Measurements from ENCODE around the gene RRBP1. TPM values are rescaled to one million over a fixed set of nuclear protein-coding genes. Genes with fewer than 3 reads are reported as not detected.

RRBP1 gene
- 121 to 203 TPM (median 193 TPM) in 5 replicates for total RNA-seq (2022; extraction: Qiagen RNA extraction)

DNA sequence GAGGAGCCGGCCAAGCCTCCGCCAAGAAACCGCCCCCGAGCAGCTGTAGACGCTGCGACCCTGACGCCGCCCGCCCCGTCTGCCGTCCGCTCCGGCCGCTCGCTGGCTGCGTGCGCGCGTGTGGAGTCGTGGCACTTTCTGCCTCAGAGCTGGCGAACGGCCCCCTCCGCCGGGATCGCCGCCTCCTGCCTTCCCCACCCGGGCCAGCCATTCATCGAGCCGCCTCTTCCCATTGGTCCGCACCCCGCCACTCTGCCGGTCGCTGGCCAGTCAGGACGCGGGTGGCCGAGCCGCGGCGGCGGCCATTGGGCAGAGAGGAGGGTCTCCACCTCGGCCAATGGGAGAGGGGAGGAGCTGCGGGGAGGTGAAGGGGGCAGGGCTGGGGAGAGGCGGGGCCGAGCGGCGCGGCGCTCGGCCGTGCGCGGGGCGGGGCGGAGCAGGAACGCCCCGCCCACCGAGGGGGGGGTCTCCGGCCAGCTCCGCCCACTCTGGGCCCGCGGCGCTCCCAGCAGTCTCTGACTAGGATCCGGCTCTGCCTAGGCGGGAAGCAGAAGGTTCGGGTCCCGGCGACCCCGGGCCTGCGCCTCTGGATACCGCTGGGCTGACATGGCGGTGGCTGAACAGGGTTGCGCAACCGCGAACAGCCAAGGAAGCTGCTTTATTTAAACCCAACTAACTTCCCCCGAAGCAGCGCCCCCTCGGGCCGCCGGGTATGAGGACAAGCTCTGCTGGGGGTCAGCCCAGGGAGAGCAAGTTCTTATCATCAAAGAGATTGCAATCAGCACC lies at the start of gene RRBP1:
Gene RRBP1 (minus strand): TSS at position 140 of the 786 bp plus-strand sequence. CDS start 21,735 bp downstream, outside the sequence.

DNA sequence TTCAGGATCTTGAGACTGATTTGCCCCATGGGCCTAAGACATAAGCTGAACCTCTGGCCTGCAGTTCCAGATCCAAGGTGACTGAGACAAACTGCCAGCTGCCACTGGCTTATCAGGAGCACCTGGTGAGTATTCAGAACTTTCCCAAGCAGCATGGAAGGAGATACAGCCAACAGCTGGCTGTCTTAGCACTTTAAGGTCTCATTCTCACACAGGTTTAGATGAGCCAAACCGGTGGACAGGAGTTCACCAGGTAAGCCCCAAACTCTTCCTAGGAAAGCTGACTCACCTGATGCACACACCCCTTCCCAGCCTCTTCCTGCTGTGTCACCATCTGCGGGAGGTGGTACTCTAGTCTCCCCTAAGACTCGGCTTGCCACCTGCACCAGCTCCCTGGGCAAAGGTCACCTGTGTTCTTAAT lies 17.9 kb upstream of the RRBP1 start, which contains the start of gene BANF2:
Gene BANF2 (plus strand): TSS at position 36 of the 421 bp plus-strand sequence. CDS start 25,060 bp downstream, outside the sequence.

DNA sequence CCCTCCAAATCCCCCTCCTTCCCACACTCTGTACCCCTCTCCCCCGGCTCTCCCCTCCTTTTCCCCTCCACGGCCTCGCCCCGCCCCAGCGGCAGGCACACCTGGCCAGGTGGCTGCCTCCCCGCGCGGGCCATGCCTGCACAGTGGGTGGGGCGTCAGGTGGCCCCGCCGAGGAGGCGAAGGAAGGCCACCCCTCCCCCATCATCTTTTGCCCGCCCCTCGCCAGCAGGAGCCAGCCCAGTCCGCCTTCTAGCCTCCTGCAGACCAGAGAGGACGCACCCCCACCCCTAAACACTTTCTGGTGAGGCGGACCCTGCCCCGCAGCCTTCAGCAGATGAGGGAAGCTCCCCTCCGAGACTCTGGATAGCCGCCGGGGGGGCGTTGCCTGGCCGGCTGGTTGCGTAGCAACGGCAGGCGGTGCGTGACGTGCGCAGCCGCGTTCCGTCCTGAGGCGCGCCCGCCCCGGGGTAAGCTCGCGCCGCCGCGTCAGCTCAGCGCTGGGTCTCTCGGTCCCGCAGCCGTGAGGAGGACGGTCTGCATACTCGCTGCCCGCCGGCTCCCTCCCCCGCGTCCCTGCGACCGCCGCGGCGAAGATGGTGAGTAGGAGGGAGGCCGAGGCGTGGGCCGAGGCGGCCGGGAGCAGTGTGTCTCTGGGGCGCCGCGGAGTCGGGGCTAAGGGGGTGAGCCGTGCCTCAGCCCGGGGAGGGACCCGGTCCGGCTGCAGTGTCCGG lies 112.3 kb downstream of the RRBP1 start, which contains the start of gene DSTN:
Gene DSTN (plus strand): TSS at position 460 of the 731 bp plus-strand sequence. CDS start 134 bp downstream, at position 594.

Other genes starting within 250 kb of the RRBP1 start
- gene BFSP1, start 150.9 kb downstream of the RRBP1 start, total RNA-seq (2022; extraction: Qiagen RNA extraction): 4.1 to 4.9 TPM (median 4.5 TPM) in 5 replicates
- 652 to 807 TPM (median 677 TPM) in 5 replicates for gene DSTN, start 112.2 kb downstream of the RRBP1 start, total RNA-seq (2022; extraction: Qiagen RNA extraction)
- not detected in 5 replicates for gene BANF2, start 17.7 kb upstream of the RRBP1 start, total RNA-seq (2022; extraction: Qiagen RNA extraction)